IMR-90 (cell line): ENCODE results near the gene RPRML. TPM values are rescaled to one million over a fixed set of nuclear protein-coding genes. Genes with fewer than 3 reads are reported as not detected.

Experiments
- ATAC-seq: fragments of 200-7000 bp; cut with Tn5 transposase; 2 replicates; pipeline ENCODE4 v1.9.1; 2020; ENCODE audit warnings: low read depth, mild to moderate bottlenecking, moderate library complexity
- Bru-seq: library from RNA; stranded (reverse); fragments of 400-500 nt; gene quantifications from one replicate; lab custom pipeline; 2021; lab: Mats Ljungman, UMichigan
- BruChase-seq, 2 experiments: library from RNA; stranded (reverse); fragments of 400-500 nt; gene quantifications; one replicate each; lab custom pipeline; 2021; lab: Mats Ljungman, UMichigan
- BruUV-seq: library from RNA; stranded (reverse); fragments of 400-500 nt; replicated peaks from 2 replicates; lab custom pipeline; 2021; lab: Mats Ljungman, UMichigan
- CTCF ChIA-PET: fragments of 300-600 bp; formaldehyde crosslinking; extraction: SDS; loops from one replicate; lab custom pipeline; 2021; ENCODE audit warnings: antibody characterized with exemption; lab: Yijun Ruan, JAX
- POLR2A ChIA-PET: fragments of 300-600 bp; sonication (Branson Sonifier 250); formaldehyde crosslinking; loops from one replicate; lab custom pipeline; 2022; ENCODE audit warnings: antibody characterized with exemption; ENCODE audit not compliant: unreplicated experiment; lab: Charles Lee
- DNase-seq: peaks from one replicate; pipeline ENCODE4 v3.0.0; 2013
- H2AFZ ChIP-seq: replicated peaks from 2 replicates; pipeline ENCODE3; 2013; ENCODE audit warnings: low read length, mild to moderate bottlenecking; ENCODE audit not compliant: poor library complexity
- H2AK5ac ChIP-seq: 2 replicates; pipeline ENCODE4 v1.6.1; 2013; ENCODE audit warnings: low read depth, low read length, inconsistent platforms
- H2AK9ac ChIP-seq: replicated peaks from 2 replicates; pipeline ENCODE3; 2013; ENCODE audit warnings: mild to moderate bottlenecking, low read depth, low read length, moderate library complexity; ENCODE audit not compliant: poor library complexity
- H2BK120ac ChIP-seq: 2 replicates; pipeline ENCODE4 v1.6.1; 2013; ENCODE audit warnings: low read depth, low read length, inconsistent platforms
- H2BK15ac ChIP-seq: 3 replicates; pipeline ENCODE4 v1.6.1; 2013; ENCODE audit warnings: low read depth, low read length, inconsistent platforms
- H2BK20ac ChIP-seq: 2 replicates; pipeline ENCODE4 v1.6.1; 2013; ENCODE audit warnings: low read depth, mild to moderate bottlenecking, inconsistent platforms, low read length, moderate library complexity
- H2BK5ac ChIP-seq: 2 replicates; pipeline ENCODE4 v1.6.1; 2013; ENCODE audit warnings: mild to moderate bottlenecking, low read depth, low read length, inconsistent platforms; ENCODE audit not compliant: poor library complexity, severe bottlenecking
- H3K14ac ChIP-seq: replicated peaks from 2 replicates; pipeline ENCODE4 v1.6.1; 2013; ENCODE audit warnings: low read depth, low read length, inconsistent platforms
- H3K18ac ChIP-seq: 2 replicates; pipeline ENCODE4 v1.6.1; 2013; ENCODE audit warnings: low read depth, low read length, control low read depth
- H3K23ac ChIP-seq: 2 replicates; pipeline ENCODE4 v1.6.1; 2013; ENCODE audit warnings: low read depth, low read length, inconsistent platforms
- H3K27ac ChIP-seq: 2 replicates; pipeline ENCODE4 v1.5.1; 2013; ENCODE audit warnings: mild to moderate bottlenecking, control low read depth, low read length; ENCODE audit not compliant: insufficient read depth
- H3K27me3 ChIP-seq: 2 replicates; pipeline ENCODE4 v1.6.1; 2013; ENCODE audit warnings: low read length; ENCODE audit not compliant: control insufficient read depth, insufficient read depth
- H3K36me3 ChIP-seq: 2 replicates; pipeline ENCODE4 v1.6.1; 2013; ENCODE audit warnings: low read length, mixed read lengths; ENCODE audit not compliant: control insufficient read depth, insufficient read depth
- H3K4ac ChIP-seq: 2 replicates; pipeline ENCODE4 v1.6.1; 2013; ENCODE audit warnings: low read depth, low read length, inconsistent platforms
- H3K4me1 ChIP-seq: 2 replicates; pipeline ENCODE4 v1.6.1; 2013; ENCODE audit warnings: low read length, mixed read lengths; ENCODE audit not compliant: control insufficient read depth, insufficient read depth
- H3K4me2 ChIP-seq: 2 replicates; pipeline ENCODE4 v1.6.1; 2013; ENCODE audit warnings: low read depth, mild to moderate bottlenecking, control low read depth, low read length, moderate library complexity
- H3K4me3 ChIP-seq: 2 replicates; pipeline ENCODE4 v1.5.1; 2013; ENCODE audit warnings: low read depth, mild to moderate bottlenecking, control low read depth, low read length, moderate library complexity; ENCODE audit not compliant: insufficient read depth
- H3K56ac ChIP-seq: 2 replicates; pipeline ENCODE4 v1.6.1; 2013; ENCODE audit warnings: low read length, inconsistent platforms; ENCODE audit not compliant: insufficient read depth; ENCODE audit errors: extremely low read depth
- H3K79me1 ChIP-seq, 2 experiments: 2 replicates each; pipeline ENCODE4 v1.6.1; 2013; ENCODE audit warnings: low read length in 2 of 2, inconsistent platforms in 1 of 2, low read depth in 1 of 2
- H3K9ac ChIP-seq: 2 replicates; pipeline ENCODE4 v1.6.1; 2013; ENCODE audit warnings: low read depth, low read length, control low read depth
- H3K9me1 ChIP-seq: 2 replicates; pipeline ENCODE4 v1.6.1; 2013; ENCODE audit warnings: low read length, inconsistent platforms; ENCODE audit not compliant: insufficient read depth
- H3K9me3 ChIP-seq: 2 replicates; pipeline ENCODE4 v1.6.1; 2013; ENCODE audit warnings: low read length; ENCODE audit not compliant: control insufficient read depth, insufficient read depth
- H4K20me1 ChIP-seq: 2 replicates; pipeline ENCODE4 v1.6.1; 2013; ENCODE audit warnings: low read length, inconsistent platforms; ENCODE audit not compliant: insufficient read depth
- H4K5ac ChIP-seq: 2 replicates; pipeline ENCODE4 v1.6.1; 2013; ENCODE audit warnings: mild to moderate bottlenecking, low read depth, low read length, control low read depth
- H4K8ac ChIP-seq, 2 experiments: 2 replicates each; pipeline ENCODE4 v1.6.1; 2013; ENCODE audit warnings: low read depth in 2 of 2, low read length in 2 of 2, control low read depth in 1 of 2, inconsistent platforms in 1 of 2
- H4K91ac ChIP-seq: 2 replicates; pipeline ENCODE4 v1.6.1; 2013; ENCODE audit warnings: low read depth, low read length, inconsistent platforms; ENCODE audit not compliant: insufficient read depth
- BHLHE40 ChIP-seq: fragments of 150-350 bp; IDR thresholded peaks from 2 replicates; pipeline ENCODE4 v1.6.1; 2016; ENCODE audit warnings: mild to moderate bottlenecking, low read depth, low read length
- FOS ChIP-seq: fragments of 150-350 bp; IDR thresholded peaks from 2 replicates; pipeline ENCODE4 v1.6.1; 2016; ENCODE audit warnings: low read depth, low read length
- MAFK ChIP-seq: IDR thresholded peaks from 2 replicates; pipeline ENCODE4 v1.6.1; 2012; ENCODE audit warnings: low read depth, low read length, improper control_type of control experiment
- MXI1 ChIP-seq: IDR thresholded peaks from 2 replicates; pipeline ENCODE4 v1.6.1; 2012; ENCODE audit warnings: low read depth, mild to moderate bottlenecking, low read length, moderate library complexity, borderline replicate concordance
- RCOR1 ChIP-seq: IDR thresholded peaks from 2 replicates; pipeline ENCODE4 v1.6.1; 2012; ENCODE audit warnings: mild to moderate bottlenecking, low read length, improper control_type of control experiment; ENCODE audit not compliant: insufficient replicate concordance
- RFX5 ChIP-seq: IDR thresholded peaks from 2 replicates; pipeline ENCODE4 v1.8.0; 2012; ENCODE audit warnings: low read depth, mild to moderate bottlenecking, low read length, moderate library complexity
- USF2 ChIP-seq: fragments of 150-350 bp; IDR thresholded peaks from 2 replicates; pipeline ENCODE4 v1.6.1; 2017; ENCODE audit warnings: mild to moderate bottlenecking, antibody characterized with exemption, low read length, low read depth
- WGBS, 2 experiments: methylation state at CpG; one replicate each; pipeline versions ENCODE4 v1.1.5 to v1.1.7; 2013; ENCODE audit warnings: missing lambda C conversion rate in 2 of 2; ENCODE audit not compliant: insufficient read length in 1 of 2; ENCODE audit errors: extremely low coverage in 2 of 2; 5-methylcytosine and 5-hydroxymethylcytosine counted together
- dilution Hi-C: fragments of 300-500 bp; cut with HindIII; formaldehyde crosslinking; loops from one replicate; pipeline ENCODE4 v1.14.3; 2018; ENCODE audit warnings: low sequenced_read_pairs; ENCODE audit not compliant: unreplicated experiment
- in situ Hi-C: fragments of 300-500 bp; cut with MboI; formaldehyde crosslinking; loops from 3 replicates; pipeline ENCODE4 v1.14.3; 2019; ENCODE audit warnings: low sequenced_read_pairs, inconsistent platforms, mixed read lengths
- intact Hi-C: fragments of 100-400 bp; cut with micrococcal nuclease; formaldehyde crosslinking; loops from 2 replicates; pipeline ENCODE4 v1.10.0; 2022
- long read RNA-seq: library from polyadenylated mRNA; unstranded; transcript quantifications from one replicate; pipeline ENCODE4 v2.0.0, GENCODE V29; 2021; ENCODE audit not compliant: unreplicated experiment
- polyA plus RNA-seq, 3 experiments: library from polyadenylated mRNA; depleted of rRNA; stranded (reverse); fragments of >200 nt; gene quantifications; 2 replicates each; pipeline ENCODE4 v1.2.3, GENCODE V29; 2012; ENCODE audit warnings: low replicate concordance in 1 of 3
- total RNA-seq: library from RNA; depleted of rRNA; stranded (reverse); fragments of >200 nt; gene quantifications from 2 replicates; pipeline ENCODE4 v1.2.3, GENCODE V29; 2012; rRNA removed

The RPRML gene
- not detected in 2 replicates for total RNA-seq
- not detected in 2 replicates for polyA plus RNA-seq (2012; rRNA removed)
- polyA plus RNA-seq (2012; cell fraction: cytosol; rRNA removed), result not detected in 2 replicates
- polyA plus RNA-seq (2012; cell fraction: nucleus; rRNA removed; ENCODE audit: low replicate concordance), result not detected in 2 replicates
- not detected for Bru-seq, nascent RNA
- percentile 20 among the genes with signal in this experiment for BruChase-seq, experiment 1, labeled RNA remaining after a 6-hour chase
- not detected for BruChase-seq, experiment 2, labeled RNA remaining after a 2-hour chase
- long read RNA-seq, result 0 reads

- Histone ChIP-seq H2BK15ac (no peak within 1 kb of the TSS), H3K36me3 (no peaks in the 10 kb centered on the region), H2AK9ac (no peak within 1 kb of the TSS), H3K27me3 (peaks cover 47% of the 10 kb centered on the region), H3K79me1 (no peaks in the 10 kb centered on the region), H4K20me1 (peaks cover 4% of the 10 kb centered on the region; the same call in 1 of the 2 replicates), H2AFZ (peak within 1 kb of the TSS; percentile 87), H2BK120ac (no peak within 1 kb of the TSS), H2BK20ac (no peak within 1 kb of the TSS), H2AK5ac (no peak within 1 kb of the TSS), H4K8ac (no peak within 1 kb of the TSS), H3K14ac (no peak within 1 kb of the TSS), H3K4me2 (peak within 1 kb of the TSS; percentile 30), H3K4me3 (peak within 1 kb of the TSS; percentile 40), H4K91ac (no peak within 1 kb of the TSS), H3K27ac (no peak within 1 kb of the TSS), H3K9ac (no peak within 1 kb of the TSS), H3K9me1 (no peaks in the 10 kb centered on the region), H3K18ac (no peak within 1 kb of the TSS), H3K4ac (no peak within 1 kb of the TSS), H3K4me1 (peaks cover 3% of the 10 kb centered on the region), H4K5ac (no peak within 1 kb of the TSS), H3K23ac (no peak within 1 kb of the TSS), H3K9me3 (no peaks in the 10 kb centered on the region; the same call in 1 of the 2 replicates), H3K56ac (no peak within 1 kb of the TSS), H2BK5ac (no peak within 1 kb of the TSS)
- WGBS, 2 experiments, result 6% methylated on average over 18 of the region's 57 CpGs; no CpG with 5 or more reads in 1 of the 2 experiments
- no TSS peak for BruUV-seq
- no peak for TF ChIP-seq RFX5
- TF ChIP-seq MAFK, result no peak
- no peak for TF ChIP-seq MXI1
- no peak for TF ChIP-seq RCOR1
- TF ChIP-seq BHLHE40, result no peak
- no peak for TF ChIP-seq FOS
- no peak for TF ChIP-seq USF2
- in situ Hi-C loops, result no loop called here
- ATAC-seq (peak; percentile 87), DNase-seq (no peak)
- ChIA-PET POLR2A (no interaction called here), CTCF (no interaction called here)
- intact Hi-C loops, result no loop called here
- dilution Hi-C loops, result no loop called here
These were observed at the start of gene RPRML for GRCh38 chr17:46979147-46979863. Gene RPRML, minus strand, starts transcription at chr17:46979253. Its CDS starts 246 bp downstream, at chr17:46979007.
